HCT116 (cell line): ENCODE results near the gene FADS6. TPM values are rescaled to one million over a fixed set of nuclear protein-coding genes. Genes with fewer than 3 reads are reported as not detected.

Source experiments
- ATAC-seq: fragments of 200-7000 bp; cut with Tn5 transposase; 2 replicates; pipeline ENCODE4 v1.9.1; 2020; ENCODE audit warnings: mild to moderate bottlenecking, moderate library complexity
- BruUV-seq: library from RNA; stranded (reverse); fragments of 400-500 nt; replicated peaks from 2 replicates; lab custom pipeline; 2021; lab: Mats Ljungman, UMichigan
- CTCF ChIA-PET: fragments of 300-600 bp; sonication (Branson Sonifier 250); formaldehyde crosslinking; loops from one replicate; lab custom pipeline; 2021; ENCODE audit warnings: antibody characterized with exemption; lab: Charles Lee
- POLR2A ChIA-PET: fragments of 300-600, 350-600 bp; sonication (Branson Sonifier 250); formaldehyde crosslinking; loops from one replicate; lab custom pipeline; 2021; ENCODE audit warnings: antibody characterized with exemption; lab: Charles Lee
- RAD21 ChIA-PET, 2 experiments: fragments of 300-600 bp; sonication (Branson Sonifier 250); formaldehyde crosslinking; loops; one replicate each; lab custom pipeline; 2023; ENCODE audit warnings: low total read pairs in 2 of 2; ENCODE audit not compliant: uncharacterized antibody in 2 of 2, unreplicated experiment in 2 of 2, low non-redundant PET in 1 of 2; lab: Charles Lee
- DNase-seq: peaks from one replicate; pipeline ENCODE4 v3.0.0-alpha.2; 2010; ENCODE audit warnings: low read depth, low spot score
- H2AFZ ChIP-seq: fragments of 200-600 bp; shearing (Covaris generic), sonication (generic); 2 replicates; pipeline ENCODE4 v1.6.1; 2017; ENCODE audit warnings: low read depth, mixed run types, mixed read lengths, antibody characterized with exemption, low read length; ENCODE audit not compliant: poor library complexity, severe bottlenecking
- H3K27ac ChIP-seq: 2 replicates; pipeline ENCODE4 v1.5.1; 2012; ENCODE audit warnings: low read depth, low read length
- H3K27me3 ChIP-seq: fragments of 200-600 bp; sonication (generic); 2 replicates; pipeline ENCODE4 v1.6.1; 2016; ENCODE audit warnings: mixed run types, low read length, mixed read lengths; ENCODE audit not compliant: insufficient read depth
- H3K36me3 ChIP-seq, 2 experiments: fragments of 200-500 bp in 1 of 2; fragments of 200-600 bp in 1 of 2; sonication (Bioruptor generic) in 1 of 2; sonication (generic) in 1 of 2; 2 replicates each; pipeline versions ENCODE4 v1.5.1 to v1.6.1; 2014 to 2016; ENCODE audit warnings: low read length in 2 of 2, inconsistent platforms in 1 of 2, mixed read lengths in 1 of 2, mixed run types in 1 of 2; ENCODE audit not compliant: insufficient read depth in 2 of 2, control insufficient read depth in 1 of 2
- H3K4me1 ChIP-seq, 2 experiments: fragments of 200-600 bp in 1 of 2; sonication (generic) in 1 of 2; 2 replicates each; pipeline versions ENCODE4 v1.5.1 to v1.6.1; 2012 to 2017; ENCODE audit warnings: low read length in 2 of 2, inconsistent platforms in 1 of 2, mild to moderate bottlenecking in 1 of 2, mixed read lengths in 1 of 2, mixed run types in 1 of 2, moderate library complexity in 1 of 2; ENCODE audit not compliant: insufficient read depth in 2 of 2, control insufficient read depth in 1 of 2
- H3K4me2 ChIP-seq: fragments of 200-600 bp; sonication (generic); 2 replicates; pipeline ENCODE4 v1.6.1; 2017; ENCODE audit warnings: mixed run types, low read length, mixed read lengths
- H3K4me3 ChIP-seq, 2 experiments: fragments of 200-600 bp in 1 of 2; sonication (generic) in 1 of 2; replicated peaks in 1 of 2; 2 replicates each; pipeline ENCODE4 v1.5.1; 2011 to 2016; ENCODE audit warnings: low read length in 2 of 2, control low read depth in 1 of 2, low read depth in 1 of 2, mild to moderate bottlenecking in 1 of 2, mixed read lengths in 1 of 2, mixed run types in 1 of 2
- H3K79me2 ChIP-seq: fragments of 200-600 bp; sonication (generic); 2 replicates; pipeline ENCODE4 v1.6.1; 2017; ENCODE audit warnings: mild to moderate bottlenecking, mixed run types, low read length, moderate library complexity, mixed read lengths; ENCODE audit not compliant: insufficient read depth
- H3K9ac ChIP-seq: fragments of 200-600 bp; sonication (generic); 2 replicates; pipeline ENCODE4 v1.6.1; 2016; ENCODE audit warnings: low read length, mixed read lengths
- H3K9me2 ChIP-seq: fragments of 200-600 bp; sonication (generic), shearing (Covaris generic); 2 replicates; pipeline ENCODE4 v1.6.1; 2017; ENCODE audit warnings: mixed run types, mild to moderate bottlenecking, moderate library complexity; ENCODE audit not compliant: insufficient read depth
- H3K9me3 ChIP-seq, 2 experiments: fragments of 200-500 bp in 1 of 2; fragments of 200-600 bp in 1 of 2; sonication (Bioruptor generic) in 1 of 2; sonication (generic) in 1 of 2; 2 replicates each; pipeline ENCODE4 v1.6.1; 2014 to 2017; ENCODE audit warnings: low read length in 2 of 2, mixed read lengths in 2 of 2, inconsistent platforms in 1 of 2, low read depth in 1 of 2, mild to moderate bottlenecking in 1 of 2, mixed run types in 1 of 2, moderate library complexity in 1 of 2; ENCODE audit not compliant: control insufficient read depth in 1 of 2, insufficient read depth in 1 of 2
- H4K20me1 ChIP-seq: fragments of 200-600 bp; sonication (generic), shearing (Covaris generic); 2 replicates; pipeline ENCODE4 v1.6.1; 2017; ENCODE audit warnings: mixed run types, mild to moderate bottlenecking, moderate library complexity; ENCODE audit not compliant: insufficient read depth
- CEBPB ChIP-seq: IDR thresholded peaks from 2 replicates; pipeline ENCODE4 v1.6.1; 2012; ENCODE audit warnings: low read depth
- POLR2AphosphoS5 ChIP-seq: IDR thresholded peaks from 2 replicates; pipeline ENCODE4 v1.6.1; 2011; ENCODE audit warnings: mild to moderate bottlenecking, low read depth, low read length, moderate library complexity
- RAD21 ChIP-seq: IDR thresholded peaks from 2 replicates; pipeline ENCODE4 v1.6.1; 2012; ENCODE audit warnings: low read depth, mild to moderate bottlenecking
- YY1 ChIP-seq: IDR thresholded peaks from 2 replicates; pipeline ENCODE4 v1.6.1; 2011; ENCODE audit warnings: low read length, low read depth, moderate library complexity, mild to moderate bottlenecking; ENCODE audit not compliant: insufficient replicate concordance; ENCODE audit errors: extremely low read depth
- ZFX ChIP-seq: fragments of 450-650 bp; IDR thresholded peaks from 2 replicates; pipeline ENCODE4 v1.6.1; 2017
- ZNF274 ChIP-seq: fragments of 200-500 bp; sonication (Bioruptor generic); IDR thresholded peaks from 2 replicates; pipeline ENCODE4 v1.6.1; 2014; ENCODE audit warnings: mild to moderate bottlenecking, low read depth, low read length, inconsistent platforms
- intact Hi-C: fragments of 100-400 bp; cut with micrococcal nuclease; formaldehyde crosslinking; loops from 2 replicates; pipeline ENCODE4 v1.10.0; 2022
- total RNA-seq: library from RNA; stranded (reverse); gene quantifications from one replicate; pipeline ENCODE4 v1.2.1, GENCODE V29; 2021; ENCODE audit not compliant: unreplicated experiment
- TF ChIP-seq, protein P1 (sequence below), 3 experiments: fragments of 200-600 bp in 1 of 3; sonication (generic) in 1 of 3; IDR thresholded peaks in 2 of 3; conservative IDR thresholded peaks in 1 of 3; 2 replicates each; pipeline ENCODE4 v1.5.1; 2012 to 2017; ENCODE audit warnings: low read depth in 2 of 3, low read length in 2 of 3, antibody characterized with exemption in 1 of 3, borderline replicate concordance in 1 of 3, control low read depth in 1 of 3, mild to moderate bottlenecking in 1 of 3, mixed read lengths in 1 of 3, mixed run types in 1 of 3, moderate library complexity in 1 of 3; ENCODE audit not compliant: insufficient read depth in 1 of 3

FADS6 gene
- total RNA-seq, 1 experiment from 2014 or later: not detected

DNA sequence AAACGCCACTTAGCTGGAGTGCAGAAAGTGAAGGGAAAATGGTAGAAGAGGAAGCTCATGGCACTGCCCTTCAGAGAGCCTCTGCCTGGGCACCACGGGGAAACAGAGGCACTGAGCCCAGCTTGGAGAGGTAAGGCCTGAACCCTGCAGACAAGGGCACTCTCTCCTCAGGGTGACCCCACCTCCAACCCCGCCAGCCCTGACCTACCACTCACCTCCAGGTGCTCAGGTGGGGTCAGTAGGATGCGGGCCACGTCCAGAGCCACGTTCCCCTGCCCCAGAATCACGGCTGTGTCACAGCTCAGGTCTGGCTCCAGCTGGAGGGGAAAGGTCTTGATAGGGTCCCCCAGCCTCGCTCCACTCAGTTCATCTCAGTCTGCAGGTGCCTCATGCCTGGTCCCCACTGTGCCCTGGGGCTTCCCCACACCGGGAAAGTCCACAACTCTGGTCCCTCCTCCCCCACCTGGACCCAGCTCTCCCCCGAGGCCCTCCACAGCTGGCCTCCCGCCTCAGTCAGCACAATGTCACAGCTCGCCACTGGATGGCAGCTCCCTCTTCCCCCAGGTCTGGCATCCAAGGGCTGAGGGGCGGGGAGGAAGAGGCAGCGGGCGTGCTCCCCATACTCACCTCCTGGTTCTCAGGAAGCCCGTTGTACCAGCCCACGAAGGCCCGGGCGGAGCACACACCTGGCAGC is 27.8 kb downstream of the FADS6 start:
- peak; percentile 23; the same call in 1 of the 2 replicates for ATAC-seq
- peak overlapping the region; percentile 23; the same call in 1 of the 2 replicates for H3K9ac ChIP-seq
- POLR2A ChIA-PET: interaction anchor here (0.7 kb wide), 1 partner anchor 23 kb away, joined by 3 read pairs; no protein-coding TSS in a partner anchor
- H4K20me1 ChIP-seq: no peaks in the 10 kb centered on the region
- RAD21 ChIA-PET: interaction anchor here in 1 of 2 experiments (1.2 to 1.3 kb wide), 2 partner anchors 23 to 92 kb away, joined by 3 to 5 read pairs; no protein-coding TSS in a partner anchor
- BruUV-seq: no TSS peak
- H3K9me3 ChIP-seq: no peaks in the 10 kb centered on the region
- peaks cover 7 to 15% of the 10 kb centered on the region in 2 experiments; a peak in 3 of 4 replicates for H3K36me3 ChIP-seq
- TF ChIP-seq POLR2AphosphoS5 (no peak), ZNF274 (no peak)
- H3K79me2 ChIP-seq: no peaks in the 10 kb centered on the region
- H3K4me1 ChIP-seq: peaks cover 0 to 16% of the 10 kb centered on the region in 2 experiments; a peak in 1 of 4 replicates
- H3K27me3 ChIP-seq: no peaks in the 10 kb centered on the region
- intact Hi-C loops: loop anchor here (2.0 kb wide), 2 partner anchors 121 to 209 kb away; no protein-coding TSS in a partner anchor
- no peak overlapping the region for H3K4me2 ChIP-seq
- CTCF ChIA-PET: interaction anchor here (0.6 to 2.1 kb wide), 11 partner anchors 7 to 300 kb away, joined by 3 to 15 read pairs (median 5); partner anchors contain the start of gene FDXR
- H3K4me3 ChIP-seq: no peak overlapping the region
- H3K27ac ChIP-seq: peak overlapping the region; percentile 7
- no peaks in the 10 kb centered on the region for H3K9me2 ChIP-seq
- H2AFZ ChIP-seq: no peak overlapping the region
- DNase-seq: no peak

DNA sequence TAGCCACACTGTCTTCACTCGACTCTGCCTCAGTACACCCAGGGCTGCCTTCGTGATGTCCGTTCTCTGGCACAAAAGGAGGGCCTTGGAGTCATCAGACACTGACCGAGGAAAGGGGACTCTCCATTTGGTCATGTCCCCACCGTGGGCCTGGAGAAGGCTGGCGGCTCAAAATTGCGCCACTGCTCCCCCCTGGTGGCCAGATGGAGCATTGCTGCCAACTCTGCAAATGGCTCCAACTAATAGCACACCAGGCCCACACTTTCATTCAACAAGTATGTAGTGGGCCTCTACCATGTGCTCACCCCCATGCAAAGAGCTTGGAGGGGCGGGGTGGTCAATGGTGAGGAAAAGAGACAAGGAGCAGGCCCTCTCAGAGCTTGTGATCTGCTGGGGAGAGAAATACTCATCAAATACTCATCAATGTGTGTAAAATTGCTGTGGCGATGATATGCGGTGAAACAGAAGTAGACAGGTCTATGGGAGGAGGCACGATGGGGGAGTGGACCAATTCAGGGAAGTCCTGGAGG is 28.5 kb downstream of the FADS6 start:
- CTCF ChIA-PET: interaction anchor here (0.6 to 2.1 kb wide), 9 partner anchors 8 to 299 kb away, joined by 4 to 15 read pairs (median 5); partner anchors contain the start of gene FDXR
- Histone ChIP-seq H3K36me3 (peaks cover 7 to 15% of the 10 kb centered on the region in 2 experiments; a peak in 3 of 4 replicates), H3K9me2 (no peaks in the 10 kb centered on the region), H3K27me3 (no peaks in the 10 kb centered on the region), H4K20me1 (no peaks in the 10 kb centered on the region), H3K9me3 (no peaks in the 10 kb centered on the region), H3K9ac (peak overlapping the region; percentile 23; the same call in 1 of the 2 replicates)
- ATAC-seq (peak; percentile 80), DNase-seq (peak; percentile 44)
- intact Hi-C loops: loop anchor here (2.0 kb wide), 2 partner anchors 120 to 208 kb away; no protein-coding TSS in a partner anchor
- TF ChIP-seq ZFX: 0 out of 2 replicates have a peak, but pooled peaks have one; percentile 20
- TF ChIP-seq, protein P1, sequence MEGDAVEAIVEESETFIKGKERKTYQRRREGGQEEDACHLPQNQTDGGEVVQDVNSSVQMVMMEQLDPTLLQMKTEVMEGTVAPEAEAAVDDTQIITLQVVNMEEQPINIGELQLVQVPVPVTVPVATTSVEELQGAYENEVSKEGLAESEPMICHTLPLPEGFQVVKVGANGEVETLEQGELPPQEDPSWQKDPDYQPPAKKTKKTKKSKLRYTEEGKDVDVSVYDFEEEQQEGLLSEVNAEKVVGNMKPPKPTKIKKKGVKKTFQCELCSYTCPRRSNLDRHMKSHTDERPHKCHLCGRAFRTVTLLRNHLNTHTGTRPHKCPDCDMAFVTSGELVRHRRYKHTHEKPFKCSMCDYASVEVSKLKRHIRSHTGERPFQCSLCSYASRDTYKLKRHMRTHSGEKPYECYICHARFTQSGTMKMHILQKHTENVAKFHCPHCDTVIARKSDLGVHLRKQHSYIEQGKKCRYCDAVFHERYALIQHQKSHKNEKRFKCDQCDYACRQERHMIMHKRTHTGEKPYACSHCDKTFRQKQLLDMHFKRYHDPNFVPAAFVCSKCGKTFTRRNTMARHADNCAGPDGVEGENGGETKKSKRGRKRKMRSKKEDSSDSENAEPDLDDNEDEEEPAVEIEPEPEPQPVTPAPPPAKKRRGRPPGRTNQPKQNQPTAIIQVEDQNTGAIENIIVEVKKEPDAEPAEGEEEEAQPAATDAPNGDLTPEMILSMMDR (IDR thresholded peaks at IDR 0.05 in 2 of 3, conservative IDR thresholded peaks at IDR 0.05 in 1 of 3; ENCODE audit: borderline replicate concordance in 1 of 3, insufficient read depth in 1 of 3, low read depth in 2 of 3, low read length in 2 of 3): peak; percentile 89 to 100 (median 100)
- peak; percentile 37 for TF ChIP-seq YY1
- no peak for TF ChIP-seq CEBPB
- no peak; the same call in 1 of the 2 replicates for TF ChIP-seq RAD21
- TF ChIP-seq, all 23 proteins: peak for 3
- POLR2A ChIA-PET: interaction anchor here (3.0 kb wide), 1 partner anchor 9 kb away, joined by 23 read pairs; the partner anchor contains the start of gene FDXR
- Histone ChIP-seq H3K79me2 (no peaks in the 10 kb centered on the region), H2AFZ (no peak overlapping the region), H3K4me2 (no peak overlapping the region), H3K27ac (peak overlapping the region; percentile 7), H3K4me3 (no peak overlapping the region), H3K4me1 (peaks cover 0 to 17% of the 10 kb centered on the region in 2 experiments; a peak in 1 of 4 replicates)
- no TSS peak for BruUV-seq
- RAD21 ChIA-PET: interaction anchor here in 1 of 2 experiments (1.2 to 1.3 kb wide), 2 partner anchors 22 to 93 kb away, joined by 3 to 5 read pairs; no protein-coding TSS in a partner anchor
